ENCODE measurements around the gene NRM. TPM values are rescaled to one million over a fixed set of nuclear protein-coding genes. Genes with fewer than 3 reads are reported as not detected.

NRM gene
- total RNA-seq, 1 donor from 2014 or later, result 35.5 TPM

- Mint-ChIP-seq H3K4me3 (ENCODE audit: low read depth) (peak overlapping the region; percentile 89), H3K27me3 (no peaks in the 10 kb centered on the region), H3K36me3 (ENCODE audit: insufficient read depth) (peaks cover 1% of the 10 kb centered on the region), H3K4me1 (ENCODE audit: low read depth) (peaks cover 47% of the 10 kb centered on the region), H3K9me3 (ENCODE audit: low read depth) (no peaks in the 10 kb centered on the region), H3K27ac (no peak overlapping the region)
- no peak for TF ChIP-seq CTCF (IDR thresholded peaks at IDR 0.05; ENCODE audit: unreplicated experiment)
- DNase-seq (ENCODE audit: low spot score, unreplicated experiment), result no peak
Observed at GRCh38 chr6:30685157-30686008, 5.4 kb downstream of the NRM start.

GRCh38 chr6:30684386-30685156 lies 6.2 kb downstream of the NRM start:
- H3K27ac Mint-ChIP-seq, result no peak overlapping the region
- H3K4me3 Mint-ChIP-seq (ENCODE audit: low read depth), result peak overlapping the region; percentile 57
- peaks cover 1% of the 10 kb centered on the region for H3K36me3 Mint-ChIP-seq (ENCODE audit: insufficient read depth)
- no peaks in the 10 kb centered on the region for H3K9me3 Mint-ChIP-seq (ENCODE audit: low read depth)
- peaks cover 43% of the 10 kb centered on the region for H3K4me1 Mint-ChIP-seq (ENCODE audit: low read depth)
- DNase-seq (ENCODE audit: low spot score, unreplicated experiment), result no peak
- TF ChIP-seq CTCF (IDR thresholded peaks at IDR 0.05; ENCODE audit: unreplicated experiment), result no peak
- H3K27me3 Mint-ChIP-seq, result no peaks in the 10 kb centered on the region

- H3K36me3 Mint-ChIP-seq (ENCODE audit: insufficient read depth), result peaks cover 4% of the 10 kb centered on the region
- no peaks in the 10 kb centered on the region for H3K9me3 Mint-ChIP-seq (ENCODE audit: low read depth)
- peaks cover 39% of the 10 kb centered on the region for H3K4me1 Mint-ChIP-seq (ENCODE audit: low read depth)
- no peak for TF ChIP-seq CTCF (IDR thresholded peaks at IDR 0.05; ENCODE audit: unreplicated experiment)
- H3K27ac Mint-ChIP-seq, result peak overlapping the region; percentile 75
- H3K27me3 Mint-ChIP-seq, result no peaks in the 10 kb centered on the region
- H3K4me3 Mint-ChIP-seq (ENCODE audit: low read depth), result peak overlapping the region; percentile 57
- no peak for DNase-seq (ENCODE audit: low spot score, unreplicated experiment)
Observed at GRCh38 chr6:30683980-30684338, 6.8 kb downstream of the NRM start.

GRCh38 chr6:30683183-30683979 lies 7.4 kb downstream of the NRM start:
- H3K36me3 Mint-ChIP-seq (ENCODE audit: insufficient read depth), result peaks cover 6% of the 10 kb centered on the region
- peaks cover 39% of the 10 kb centered on the region for H3K4me1 Mint-ChIP-seq (ENCODE audit: low read depth)
- H3K9me3 Mint-ChIP-seq (ENCODE audit: low read depth), result no peaks in the 10 kb centered on the region
- TF ChIP-seq CTCF (IDR thresholded peaks at IDR 0.05; ENCODE audit: unreplicated experiment), result no peak
- DNase-seq (ENCODE audit: low spot score, unreplicated experiment), result no peak
- H3K4me3 Mint-ChIP-seq (ENCODE audit: low read depth), result peak overlapping the region; percentile 57
- no peaks in the 10 kb centered on the region for H3K27me3 Mint-ChIP-seq
- H3K27ac Mint-ChIP-seq, result peak overlapping the region; percentile 37

Data from progenitor cell of endocrine pancreas (in vitro differentiated cells).